ENCODE results near the gene HFM1. TPM values are rescaled to one million over a fixed set of nuclear protein-coding genes. Genes with fewer than 3 reads are reported as not detected.

The HFM1 gene
- total RNA-seq, 2 experiments from 2014 or later = 1.3 to 1.4 TPM

- Histone ChIP-seq H2AFZ (ENCODE audit: low read length) (no peak overlapping the region), H4K20me1 (ENCODE audit: insufficient read depth, low read length) (no peaks in the 10 kb centered on the region), H3K4me2 (ENCODE audit: low read length) (no peak overlapping the region), H3K4me1 (ENCODE audit: insufficient read depth, low read length, poor library complexity, severe bottlenecking) (no peaks in the 10 kb centered on the region), H3K4me3 (ENCODE audit: low read depth, low read length, poor library complexity, severe bottlenecking) (no peak overlapping the region), H3K9me2 (ENCODE audit: insufficient read depth, low read length) (no peaks in the 10 kb centered on the region), H3K27ac (ENCODE audit: low read depth, low read length, poor library complexity, severe bottlenecking) (no peak overlapping the region), H3K79me2 (ENCODE audit: insufficient read depth, low read depth, low read length) (no peaks in the 10 kb centered on the region), H3K36me3 (ENCODE audit: insufficient read depth, low read length) (no peaks in the 10 kb centered on the region), H3K9me3 (ENCODE audit: low read length) (no peaks in the 10 kb centered on the region)
- TF ChIP-seq CTCF (conservative IDR thresholded peaks at IDR 0.05; ENCODE audit: low read length) (no peak), EZH2phosphoT487 (IDR thresholded peaks at IDR 0.05; ENCODE audit: borderline replicate concordance, low read depth, low read length) (no peak)
- DNase-seq (ENCODE audit: low spot score) = no peak
- intact Hi-C loops (cut with micrococcal nuclease; ENCODE audit: unreplicated experiment) = no loop called here
- POLR2A ChIA-PET = no interaction called here
- no TSS peak for BruUV-seq (replicated peaks)
- CTCF ChIA-PET (ENCODE audit: unreplicated experiment) = no interaction called here
Measured at GRCh38 chr1:91243171-91243570, 161.5 kb downstream of the HFM1 start.

DNA sequence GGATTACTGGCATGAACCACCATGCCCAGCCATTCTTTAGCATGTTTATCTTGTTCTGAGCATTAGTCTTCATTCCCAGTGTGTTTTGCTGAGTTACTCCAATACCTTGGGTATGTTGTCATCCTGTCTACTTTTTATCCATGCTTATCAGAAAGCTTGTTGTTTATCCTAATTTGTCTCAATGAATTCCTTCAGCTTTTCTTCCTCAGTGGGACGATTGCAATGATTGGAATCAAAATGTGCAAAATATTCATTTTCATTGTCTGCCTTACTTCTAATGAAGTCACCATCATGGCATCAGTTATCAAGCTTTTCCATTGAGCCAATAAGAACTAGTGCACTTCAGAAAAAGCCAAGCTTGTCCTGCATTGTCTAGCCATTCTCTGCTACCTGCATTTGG is 170.5 kb downstream of the HFM1 start:
- no TSS peak for BruUV-seq (replicated peaks)
- H3K4me3 ChIP-seq (ENCODE audit: low read depth, low read length, poor library complexity, severe bottlenecking) = no peak overlapping the region
- no peak for DNase-seq (ENCODE audit: low spot score)
- no peaks in the 10 kb centered on the region for H3K79me2 ChIP-seq (ENCODE audit: insufficient read depth, low read depth, low read length)
- ChIA-PET CTCF (ENCODE audit: unreplicated experiment) (no interaction called here), POLR2A (no interaction called here)
- no peak overlapping the region for H3K27ac ChIP-seq (ENCODE audit: low read depth, low read length, poor library complexity, severe bottlenecking)
- H3K9me2 ChIP-seq (ENCODE audit: insufficient read depth, low read length) = no peaks in the 10 kb centered on the region
- H4K20me1 ChIP-seq (ENCODE audit: insufficient read depth, low read length) = no peaks in the 10 kb centered on the region
- no peaks in the 10 kb centered on the region for H3K9me3 ChIP-seq (ENCODE audit: low read length)
- H3K36me3 ChIP-seq (ENCODE audit: insufficient read depth, low read length) = no peaks in the 10 kb centered on the region
- intact Hi-C loops (cut with micrococcal nuclease; ENCODE audit: unreplicated experiment) = no loop called here
- no peak for TF ChIP-seq EZH2phosphoT487 (IDR thresholded peaks at IDR 0.05; ENCODE audit: borderline replicate concordance, low read depth, low read length)
- no peak for TF ChIP-seq CTCF (conservative IDR thresholded peaks at IDR 0.05; ENCODE audit: low read length)
- H2AFZ ChIP-seq (ENCODE audit: low read length) = no peak overlapping the region
- no peaks in the 10 kb centered on the region for H3K4me1 ChIP-seq (ENCODE audit: insufficient read depth, low read length, poor library complexity, severe bottlenecking)
- no peak overlapping the region for H3K4me2 ChIP-seq (ENCODE audit: low read length)

- BruUV-seq (replicated peaks) = no TSS peak
- Histone ChIP-seq H4K20me1 (ENCODE audit: insufficient read depth, low read length) (no peaks in the 10 kb centered on the region), H3K79me2 (ENCODE audit: insufficient read depth, low read depth, low read length) (no peaks in the 10 kb centered on the region), H3K36me3 (ENCODE audit: insufficient read depth, low read length) (no peaks in the 10 kb centered on the region), H3K27ac (ENCODE audit: low read depth, low read length, poor library complexity, severe bottlenecking) (no peak overlapping the region), H3K9me3 (ENCODE audit: low read length) (no peaks in the 10 kb centered on the region), H2AFZ (ENCODE audit: low read length) (no peak overlapping the region), H3K9me2 (ENCODE audit: insufficient read depth, low read length) (no peaks in the 10 kb centered on the region), H3K4me1 (ENCODE audit: insufficient read depth, low read length, poor library complexity, severe bottlenecking) (no peaks in the 10 kb centered on the region), H3K4me2 (ENCODE audit: low read length) (no peak overlapping the region), H3K4me3 (ENCODE audit: low read depth, low read length, poor library complexity, severe bottlenecking) (no peak overlapping the region)
- DNase-seq (ENCODE audit: low spot score) = no peak
- ChIA-PET POLR2A (interaction anchor here (0.9 to 1.4 kb wide), 2 partner anchors 20 to 327 kb away, joined by 3 read pairs; no protein-coding TSS in a partner anchor), CTCF (ENCODE audit: unreplicated experiment) (no interaction called here)
- TF ChIP-seq CTCF (conservative IDR thresholded peaks at IDR 0.05; ENCODE audit: low read length) (no peak), EZH2phosphoT487 (IDR thresholded peaks at IDR 0.05; ENCODE audit: borderline replicate concordance, low read depth, low read length) (no peak)
- intact Hi-C loops (cut with micrococcal nuclease; ENCODE audit: unreplicated experiment) = no loop called here
Measured at GRCh38 chr1:91226741-91227140, 177.9 kb downstream of the HFM1 start.

Data from OCI-LY7 (cell line).